Mammary epithelial cell (primary cell): Measurements from ENCODE around the gene TMOD1.

ENCODE experiments used
- CTCF ChIP-seq, 2 donors: IDR thresholded peaks in 1 of 2; conservative IDR thresholded peaks in 1 of 2; 2 replicates each; pipeline ENCODE4 v1.5.1; 2011 to 2012; ENCODE audit warnings: inconsistent platforms in 2 of 2, low read length in 2 of 2, mild to moderate bottlenecking in 2 of 2, control low read depth in 1 of 2, low read depth in 1 of 2; ENCODE audit not compliant: insufficient read depth in 1 of 2; ENCODE audit errors: extremely low read depth in 1 of 2
- EZH2 ChIP-seq: IDR thresholded peaks from 2 replicates; pipeline ENCODE4 v1.6.1; 2012; ENCODE audit warnings: low read length, inconsistent platforms, borderline replicate concordance

GRCh38 chr9:97592126-97592525 lies 90.7 kb downstream of the TMOD1 start:
- no peak for TF ChIP-seq CTCF (conservative IDR thresholded peaks at IDR 0.05 in 1 of 2, IDR thresholded peaks at IDR 0.05 in 1 of 2; ENCODE audit: extremely low read depth in 1 of 2, insufficient read depth in 1 of 2, low read depth in 1 of 2, low read length in 2 of 2)
- TF ChIP-seq EZH2, result no peak
